Myocyte (in vitro differentiated cells): ENCODE results near the gene SH3GLB1. TPM values are rescaled to one million over a fixed set of nuclear protein-coding genes. Genes with fewer than 3 reads are reported as not detected.
A peak's percentile ranks its signal among the peaks of the same experiment; 100 is the strongest.

Experiments
- DNase-seq: peaks from one replicate; pipeline ENCODE4 v3.0.0-alpha.2; 2012; ENCODE audit warnings: low read depth
- total RNA-seq: library from RNA; depleted of rRNA; stranded (reverse); fragments of >200 nt; gene quantifications from 2 replicates; pipeline ENCODE4 v1.2.3, GENCODE V29; 2014

SH3GLB1 gene
- total RNA-seq, 1 donor from 2014 or later = 77.9 TPM

GRCh38 chr1:86773341-86774288 is 69.2 kb downstream of the SH3GLB1 start:
- no peak for DNase-seq

- DNase-seq = peak; percentile 97
Measured at GRCh38 chr1:86774305-86775295, 70.2 kb downstream of the SH3GLB1 start.

- peak; percentile 36 for DNase-seq
Measured at GRCh38 chr1:86775395-86775794, 71.0 kb downstream of the SH3GLB1 start.

- no peak for DNase-seq
Measured at GRCh38 chr1:86776108-86776507, 71.7 kb downstream of the SH3GLB1 start.

GRCh38 chr1:86778569-86779239 is 74.3 kb downstream of the SH3GLB1 start:
- no peak for DNase-seq

GRCh38 chr1:86779308-86780191 is 75.2 kb downstream of the SH3GLB1 start:
- DNase-seq = no peak

GRCh38 chr1:86782482-86782881 is 78.1 kb downstream of the SH3GLB1 start:
- no peak for DNase-seq

- no peak for DNase-seq
Measured at GRCh38 chr1:86787621-86788020, 83.2 kb downstream of the SH3GLB1 start.

GRCh38 chr1:86788300-86789206 is 84.2 kb downstream of the SH3GLB1 start:
- DNase-seq = peak; percentile 91

GRCh38 chr1:86795316-86795715 is 90.9 kb downstream of the SH3GLB1 start:
- no peak for DNase-seq

Other genes with a start within 250 kb of the SH3GLB1 start
- not detected in 2 replicates for gene CLCA1, start 235.6 kb upstream of the SH3GLB1 start, total RNA-seq
- gene CLCA4, start 157.5 kb upstream of the SH3GLB1 start, total RNA-seq = not detected in 2 replicates
- gene SELENOF, start 209.6 kb downstream of the SH3GLB1 start, total RNA-seq = 104 and 129 TPM in 2 replicates
- gene HS2ST1, start 210.1 kb downstream of the SH3GLB1 start, total RNA-seq = 28.9 and 38.2 TPM in 2 replicates